ENCODE results near the gene BNIP5. TPM values are rescaled to one million over a fixed set of nuclear protein-coding genes. Genes with fewer than 3 reads are reported as not detected.

BNIP5 gene
- total RNA-seq, 1 experiment from 2014 or later, result not detected

DNA sequence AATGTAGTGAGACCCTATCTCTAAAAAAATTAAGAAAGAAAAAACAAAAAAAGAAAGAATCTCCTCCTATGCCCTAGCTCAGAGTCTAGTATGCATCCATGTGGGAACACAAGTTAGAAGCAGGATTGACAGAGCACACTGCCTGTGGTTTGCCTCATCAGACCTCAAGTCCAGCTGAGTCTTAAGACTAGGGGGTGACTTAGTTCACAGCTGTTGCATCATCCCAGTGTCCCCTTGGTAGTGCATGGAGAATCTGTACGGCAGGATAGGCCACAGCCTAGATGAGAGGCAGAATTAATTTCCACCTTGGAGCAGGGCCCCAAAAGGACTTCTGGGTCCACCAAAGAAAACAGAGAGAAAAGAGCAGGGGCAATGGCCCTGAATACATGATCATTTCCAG is 53.1 kb downstream of the BNIP5 start:
- H3K4me1 Mint-ChIP-seq, result no peaks in the 10 kb centered on the region
- TF ChIP-seq ZNF138 (CRISPR knock-in tag; conservative IDR thresholded peaks at IDR 0.05) (no peak), ZNF121 (CRISPR knock-in tag; IDR thresholded peaks at IDR 0.05) (no peak), ZNF219 (CRISPR knock-in tag; IDR thresholded peaks at IDR 0.05; ENCODE audit: borderline replicate concordance) (no peak), RORB (CRISPR knock-in tag; IDR thresholded peaks at IDR 0.05) (no peak), CREM (CRISPR knock-in tag; IDR thresholded peaks at IDR 0.05) (no peak)
- TF ChIP-seq, protein P1, sequence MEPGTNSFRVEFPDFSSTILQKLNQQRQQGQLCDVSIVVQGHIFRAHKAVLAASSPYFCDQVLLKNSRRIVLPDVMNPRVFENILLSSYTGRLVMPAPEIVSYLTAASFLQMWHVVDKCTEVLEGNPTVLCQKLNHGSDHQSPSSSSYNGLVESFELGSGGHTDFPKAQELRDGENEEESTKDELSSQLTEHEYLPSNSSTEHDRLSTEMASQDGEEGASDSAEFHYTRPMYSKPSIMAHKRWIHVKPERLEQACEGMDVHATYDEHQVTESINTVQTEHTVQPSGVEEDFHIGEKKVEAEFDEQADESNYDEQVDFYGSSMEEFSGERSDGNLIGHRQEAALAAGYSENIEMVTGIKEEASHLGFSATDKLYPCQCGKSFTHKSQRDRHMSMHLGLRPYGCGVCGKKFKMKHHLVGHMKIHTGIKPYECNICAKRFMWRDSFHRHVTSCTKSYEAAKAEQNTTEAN (CRISPR knock-in tag; IDR thresholded peaks at IDR 0.05), result no peak
- TF ChIP-seq, protein P2, sequence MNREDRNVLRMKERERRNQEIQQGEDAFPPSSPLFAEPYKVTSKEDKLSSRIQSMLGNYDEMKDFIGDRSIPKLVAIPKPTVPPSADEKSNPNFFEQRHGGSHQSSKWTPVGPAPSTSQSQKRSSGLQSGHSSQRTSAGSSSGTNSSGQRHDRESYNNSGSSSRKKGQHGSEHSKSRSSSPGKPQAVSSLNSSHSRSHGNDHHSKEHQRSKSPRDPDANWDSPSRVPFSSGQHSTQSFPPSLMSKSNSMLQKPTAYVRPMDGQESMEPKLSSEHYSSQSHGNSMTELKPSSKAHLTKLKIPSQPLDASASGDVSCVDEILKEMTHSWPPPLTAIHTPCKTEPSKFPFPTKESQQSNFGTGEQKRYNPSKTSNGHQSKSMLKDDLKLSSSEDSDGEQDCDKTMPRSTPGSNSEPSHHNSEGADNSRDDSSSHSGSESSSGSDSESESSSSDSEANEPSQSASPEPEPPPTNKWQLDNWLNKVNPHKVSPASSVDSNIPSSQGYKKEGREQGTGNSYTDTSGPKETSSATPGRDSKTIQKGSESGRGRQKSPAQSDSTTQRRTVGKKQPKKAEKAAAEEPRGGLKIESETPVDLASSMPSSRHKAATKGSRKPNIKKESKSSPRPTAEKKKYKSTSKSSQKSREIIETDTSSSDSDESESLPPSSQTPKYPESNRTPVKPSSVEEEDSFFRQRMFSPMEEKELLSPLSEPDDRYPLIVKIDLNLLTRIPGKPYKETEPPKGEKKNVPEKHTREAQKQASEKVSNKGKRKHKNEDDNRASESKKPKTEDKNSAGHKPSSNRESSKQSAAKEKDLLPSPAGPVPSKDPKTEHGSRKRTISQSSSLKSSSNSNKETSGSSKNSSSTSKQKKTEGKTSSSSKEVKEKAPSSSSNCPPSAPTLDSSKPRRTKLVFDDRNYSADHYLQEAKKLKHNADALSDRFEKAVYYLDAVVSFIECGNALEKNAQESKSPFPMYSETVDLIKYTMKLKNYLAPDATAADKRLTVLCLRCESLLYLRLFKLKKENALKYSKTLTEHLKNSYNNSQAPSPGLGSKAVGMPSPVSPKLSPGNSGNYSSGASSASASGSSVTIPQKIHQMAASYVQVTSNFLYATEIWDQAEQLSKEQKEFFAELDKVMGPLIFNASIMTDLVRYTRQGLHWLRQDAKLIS (CRISPR knock-in tag; IDR thresholded peaks at IDR 0.05; ENCODE audit: borderline replicate concordance), result no peak
- ChIA-PET CTCF (interaction anchor here (1.5 kb wide), 1 partner anchor 58 kb away, joined by 3 read pairs; no protein-coding TSS in a partner anchor), POLR2A (no interaction called here)
- H3K27ac Mint-ChIP-seq, result no peak overlapping the region
- H3K36me3 Mint-ChIP-seq, result no peaks in the 10 kb centered on the region
- no peaks in the 10 kb centered on the region for H3K9me3 Mint-ChIP-seq
- no peak overlapping the region for H3K4me3 Mint-ChIP-seq
- ATAC-seq, result no peak
- no peak for DNase-seq (ENCODE audit: low spot score)
- H3K27me3 Mint-ChIP-seq (ENCODE audit: low read depth), result peaks cover 20% of the 10 kb centered on the region

DNA sequence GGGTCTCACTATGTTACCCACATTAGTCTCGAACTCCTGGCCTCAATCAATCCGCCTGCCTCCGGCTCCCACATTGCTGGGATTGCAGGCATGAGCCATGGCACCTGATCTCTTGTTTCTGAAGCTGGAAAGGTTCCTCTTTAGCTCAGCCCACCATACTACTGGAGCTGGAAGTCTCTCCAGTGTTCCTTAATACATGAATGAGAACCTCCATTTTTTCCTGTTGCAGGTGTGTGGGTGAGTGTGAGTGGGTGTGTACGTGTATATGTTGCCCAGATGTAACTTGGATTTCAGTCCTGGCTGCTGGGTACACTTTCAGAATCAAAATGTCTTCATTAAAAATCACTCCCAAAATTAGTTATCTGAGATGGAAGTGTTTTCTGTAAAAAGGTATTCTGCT is 55.7 kb downstream of the BNIP5 start:
- CTCF ChIA-PET, result interaction anchor here (1.8 kb wide), 1 partner anchor 21 kb away, joined by 9 read pairs; no protein-coding TSS in a partner anchor
- Mint-ChIP-seq H3K4me3 (no peak overlapping the region), H3K27ac (no peak overlapping the region), H3K4me1 (no peaks in the 10 kb centered on the region), H3K27me3 (ENCODE audit: low read depth) (peaks cover 20% of the 10 kb centered on the region), H3K36me3 (no peaks in the 10 kb centered on the region), H3K9me3 (no peaks in the 10 kb centered on the region)
- DNase-seq (ENCODE audit: low spot score), result no peak
- POLR2A ChIA-PET, result no interaction called here
- ATAC-seq, result no peak
- TF ChIP-seq, protein P3, sequence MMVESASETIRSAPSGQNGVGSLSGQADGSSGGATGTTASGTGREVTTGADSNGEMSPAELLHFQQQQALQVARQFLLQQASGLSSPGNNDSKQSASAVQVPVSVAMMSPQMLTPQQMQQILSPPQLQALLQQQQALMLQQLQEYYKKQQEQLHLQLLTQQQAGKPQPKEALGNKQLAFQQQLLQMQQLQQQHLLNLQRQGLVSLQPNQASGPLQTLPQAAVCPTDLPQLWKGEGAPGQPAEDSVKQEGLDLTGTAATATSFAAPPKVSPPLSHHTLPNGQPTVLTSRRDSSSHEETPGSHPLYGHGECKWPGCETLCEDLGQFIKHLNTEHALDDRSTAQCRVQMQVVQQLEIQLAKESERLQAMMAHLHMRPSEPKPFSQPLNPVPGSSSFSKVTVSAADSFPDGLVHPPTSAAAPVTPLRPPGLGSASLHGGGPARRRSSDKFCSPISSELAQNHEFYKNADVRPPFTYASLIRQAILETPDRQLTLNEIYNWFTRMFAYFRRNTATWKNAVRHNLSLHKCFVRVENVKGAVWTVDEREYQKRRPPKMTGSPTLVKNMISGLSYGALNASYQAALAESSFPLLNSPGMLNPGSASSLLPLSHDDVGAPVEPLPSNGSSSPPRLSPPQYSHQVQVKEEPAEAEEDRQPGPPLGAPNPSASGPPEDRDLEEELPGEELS (CRISPR knock-in tag; IDR thresholded peaks at IDR 0.05), result no peak
- TF ChIP-seq CBFB (CRISPR knock-in tag; IDR thresholded peaks at IDR 0.05; ENCODE audit: low read depth), result no peak
- TF ChIP-seq ZNF138 (CRISPR knock-in tag; conservative IDR thresholded peaks at IDR 0.05), result no peak

DNA sequence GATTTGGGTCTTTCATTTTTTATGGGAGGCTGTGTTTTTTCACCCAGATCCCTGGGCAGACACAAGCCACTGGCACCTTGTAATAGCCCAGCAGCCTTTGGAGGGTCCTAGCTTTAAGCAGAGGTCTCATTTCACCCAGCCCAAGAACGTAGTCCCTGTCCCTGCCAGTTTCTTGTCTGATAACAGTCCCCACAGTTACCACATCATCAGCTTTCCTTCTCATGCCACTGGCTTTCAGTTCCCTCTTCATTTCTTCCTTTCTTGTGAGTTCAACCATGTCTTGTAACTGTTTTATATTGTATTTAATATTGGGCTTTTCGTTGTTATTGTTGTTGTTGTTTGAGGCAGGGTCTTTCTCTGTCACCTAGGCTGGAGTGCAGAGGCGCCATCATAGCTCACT is 56.2 kb downstream of the BNIP5 start:
- no peaks in the 10 kb centered on the region for H3K36me3 Mint-ChIP-seq
- H3K27me3 Mint-ChIP-seq (ENCODE audit: low read depth), result peaks cover 15% of the 10 kb centered on the region
- TF ChIP-seq, protein P4, sequence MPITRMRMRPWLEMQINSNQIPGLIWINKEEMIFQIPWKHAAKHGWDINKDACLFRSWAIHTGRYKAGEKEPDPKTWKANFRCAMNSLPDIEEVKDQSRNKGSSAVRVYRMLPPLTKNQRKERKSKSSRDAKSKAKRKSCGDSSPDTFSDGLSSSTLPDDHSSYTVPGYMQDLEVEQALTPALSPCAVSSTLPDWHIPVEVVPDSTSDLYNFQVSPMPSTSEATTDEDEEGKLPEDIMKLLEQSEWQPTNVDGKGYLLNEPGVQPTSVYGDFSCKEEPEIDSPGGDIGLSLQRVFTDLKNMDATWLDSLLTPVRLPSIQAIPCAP (CRISPR knock-in tag; IDR thresholded peaks at IDR 0.05), result no peak
- TF ChIP-seq ZNF121 (CRISPR knock-in tag; IDR thresholded peaks at IDR 0.05), result no peak
- no peak for TF ChIP-seq CBFB (CRISPR knock-in tag; IDR thresholded peaks at IDR 0.05; ENCODE audit: low read depth)
- TF ChIP-seq MXD4 (CRISPR knock-in tag; IDR thresholded peaks at IDR 0.05; ENCODE audit: borderline replicate concordance), result no peak
- TF ChIP-seq NFYB (CRISPR knock-in tag; conservative IDR thresholded peaks at IDR 0.05; ENCODE audit: low read depth), result no peak
- no peak for TF ChIP-seq ZNF423 (CRISPR knock-in tag; IDR thresholded peaks at IDR 0.05)
- DNase-seq (ENCODE audit: low spot score) (no peak), ATAC-seq (no peak)
- no peak overlapping the region for H3K27ac Mint-ChIP-seq
- no peak overlapping the region for H3K4me3 Mint-ChIP-seq
- H3K4me1 Mint-ChIP-seq, result no peaks in the 10 kb centered on the region
- H3K9me3 Mint-ChIP-seq, result no peaks in the 10 kb centered on the region
- ChIA-PET POLR2A (no interaction called here), CTCF (interaction anchor here (1.8 kb wide), 1 partner anchor 22 kb away, joined by 9 read pairs; no protein-coding TSS in a partner anchor)
